ENCODE data around the gene RAD23B.

- no peak for TF ChIP-seq POLR2A (IDR thresholded peaks at IDR 0.05; ENCODE audit: low read depth, low read length)
- TF ChIP-seq POLR2AphosphoS5 (IDR thresholded peaks at IDR 0.05; ENCODE audit: low read depth, low read length), result no peak
These were observed 5.6 kb downstream of the RAD23B start for GRCh38 chr9:107288701-107289100.

All from GM12891 (cell line).